HG02588 (cell line): ENCODE data around the gene MRPL36.

ENCODE experiments used
- ATAC-seq: cut with Tn5 transposase; IDR thresholded peaks from one replicate; pipeline ENCODE4 v1.9.1; 2021; ENCODE audit warnings: mild to moderate bottlenecking, moderate library complexity; ENCODE audit not compliant: unreplicated experiment

Gene MRPL36

GRCh38 chr5:1751026-1751863 lies 48.4 kb downstream of the MRPL36 start:
- no peak for ATAC-seq

DNA sequence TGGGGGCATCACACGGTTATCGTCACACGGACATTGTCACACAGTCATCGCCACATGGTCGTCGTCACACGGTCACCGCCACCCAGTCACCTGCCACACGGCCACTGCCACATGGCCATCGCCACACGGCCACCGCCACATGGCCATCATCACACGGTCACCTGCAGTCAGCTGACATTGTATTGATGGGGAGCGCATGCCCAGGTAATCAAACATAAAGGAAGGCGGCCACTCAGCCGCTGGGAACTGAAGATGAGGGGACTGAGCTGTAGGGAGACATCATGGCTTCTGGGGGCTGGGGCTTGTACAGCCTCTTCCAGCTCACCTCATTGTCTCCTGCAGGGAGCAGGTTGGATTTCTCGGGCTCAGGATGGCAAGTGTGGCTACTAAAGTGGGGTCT lies 49.2 kb downstream of the MRPL36 start:
- ATAC-seq = no peak

- no peak for ATAC-seq
These were observed 50.1 kb downstream of the MRPL36 start for GRCh38 chr5:1749346-1750124.

DNA sequence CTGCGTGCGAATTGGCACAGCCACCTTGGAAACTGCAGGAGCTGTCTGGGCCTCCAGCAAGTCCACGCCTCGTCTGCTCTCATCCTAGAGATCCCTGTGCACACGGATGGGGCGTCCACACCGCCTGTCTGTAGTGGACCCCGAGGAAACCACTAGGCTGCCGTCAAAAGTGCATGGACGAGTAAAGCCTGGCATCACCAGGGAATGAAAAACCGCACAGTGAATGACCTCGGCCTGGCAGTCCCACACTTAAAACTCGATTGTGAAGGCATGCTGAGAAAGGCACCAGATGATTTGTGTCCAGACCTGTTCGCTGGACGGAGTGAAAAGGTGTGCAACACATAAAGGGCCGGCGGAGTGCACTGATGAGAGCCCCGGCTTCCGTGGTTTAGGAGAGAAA lies 50.8 kb downstream of the MRPL36 start:
- ATAC-seq = no peak
